LoVo (cell line): ENCODE measurements around the gene MCUR1.
"Not testable (repeated sequence)": the region's sequence is repeated elsewhere in the genome, so short reads cannot be mapped to it uniquely, and the experiment has no call there.

Experiments
- DNase-seq: peaks from one replicate; pipeline ENCODE4 v3.0.0-alpha.2; 2016; ENCODE audit warnings: low spot score

MCUR1 gene

DNA sequence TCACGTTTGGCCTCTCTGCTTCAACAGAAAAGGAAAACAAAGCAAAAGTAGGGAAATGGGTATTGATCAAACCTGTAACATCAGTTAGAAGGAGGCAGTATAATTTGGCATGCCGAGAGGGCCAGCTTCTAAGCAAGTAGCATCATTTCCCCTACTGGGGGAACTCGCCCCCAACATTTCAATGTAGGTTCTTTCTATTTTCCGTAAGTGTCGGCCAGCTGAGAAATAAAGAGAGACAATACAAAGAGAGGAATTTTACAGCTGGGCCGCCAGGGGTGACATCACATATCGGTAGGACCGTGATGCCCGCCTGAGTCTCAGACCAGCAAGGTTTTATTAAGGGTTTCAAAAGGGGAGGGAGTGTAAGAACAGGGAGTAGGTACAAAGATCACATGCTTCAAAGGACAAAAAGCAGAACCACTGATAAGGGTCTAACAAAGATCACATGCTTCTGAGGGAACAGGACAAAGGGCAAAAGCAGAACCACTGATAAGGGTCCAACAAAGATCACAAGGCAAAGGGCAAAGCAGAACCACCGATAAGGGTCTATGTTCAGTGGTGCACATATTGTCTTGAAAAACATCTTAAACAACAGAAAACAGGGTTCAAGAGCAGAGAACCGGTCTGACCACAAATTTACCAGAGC lies 14.4 kb upstream of the MCUR1 start:
- DNase-seq, result not testable (repeated sequence)

DNA sequence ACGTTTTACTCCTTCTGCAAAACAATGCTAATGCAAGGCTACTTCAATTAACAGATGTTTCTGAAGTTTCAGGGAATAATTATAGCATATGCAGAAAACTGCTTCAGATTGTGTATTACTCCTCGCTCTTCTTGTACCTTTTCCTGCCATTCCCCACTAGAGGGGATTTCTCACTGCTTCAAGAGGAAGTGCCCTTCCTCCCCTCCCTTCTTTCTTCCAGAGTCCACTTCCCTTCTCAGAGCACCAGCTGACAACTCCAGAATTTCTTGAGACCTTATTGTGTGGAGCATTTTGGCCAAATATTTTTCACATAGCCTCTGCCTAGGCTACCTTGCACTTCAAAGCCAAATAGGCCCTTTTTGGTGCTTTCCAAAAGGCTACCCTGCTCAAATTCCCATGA lies 12.7 kb upstream of the MCUR1 start:
- DNase-seq, result no peak

DNA sequence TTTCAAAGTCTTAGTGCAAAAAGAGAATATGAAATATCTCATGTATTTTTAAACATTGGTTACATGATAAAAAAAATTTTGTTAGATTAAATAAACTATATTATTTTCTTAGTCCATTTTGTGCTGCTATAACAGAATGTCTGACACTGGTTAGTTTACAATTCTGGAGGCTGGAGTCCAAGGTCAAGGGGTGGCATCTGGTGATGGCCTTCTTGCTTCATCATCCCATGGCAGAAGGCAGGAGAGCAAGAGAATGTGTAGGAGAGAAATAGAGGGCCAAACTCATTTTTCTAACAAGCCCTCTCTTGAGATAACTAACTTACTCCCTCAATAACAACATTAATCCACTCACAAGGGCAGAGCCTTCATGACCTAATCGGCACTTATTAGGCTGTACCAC lies 11.5 kb upstream of the MCUR1 start:
- DNase-seq, result no peak

DNA sequence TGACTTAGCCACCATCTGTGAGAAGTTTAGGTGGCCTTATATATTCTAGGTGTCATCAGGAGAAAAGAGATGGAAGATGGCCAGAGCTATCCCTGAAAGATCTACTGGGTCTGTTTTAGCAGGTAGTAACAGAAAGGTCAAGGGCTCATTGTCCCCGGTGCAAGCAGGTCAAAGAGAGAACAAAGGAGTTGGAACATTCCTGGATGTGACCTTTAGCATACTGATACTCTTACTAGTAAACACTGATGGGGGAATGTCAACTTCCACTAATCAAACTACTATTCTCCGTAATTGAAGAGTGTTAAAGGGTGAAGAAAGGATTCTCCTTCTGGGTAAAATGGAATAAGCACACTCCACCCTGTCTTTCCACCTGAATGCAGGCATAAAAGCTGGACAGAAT lies 4.0 kb upstream of the MCUR1 start:
- no peak for DNase-seq

DNA sequence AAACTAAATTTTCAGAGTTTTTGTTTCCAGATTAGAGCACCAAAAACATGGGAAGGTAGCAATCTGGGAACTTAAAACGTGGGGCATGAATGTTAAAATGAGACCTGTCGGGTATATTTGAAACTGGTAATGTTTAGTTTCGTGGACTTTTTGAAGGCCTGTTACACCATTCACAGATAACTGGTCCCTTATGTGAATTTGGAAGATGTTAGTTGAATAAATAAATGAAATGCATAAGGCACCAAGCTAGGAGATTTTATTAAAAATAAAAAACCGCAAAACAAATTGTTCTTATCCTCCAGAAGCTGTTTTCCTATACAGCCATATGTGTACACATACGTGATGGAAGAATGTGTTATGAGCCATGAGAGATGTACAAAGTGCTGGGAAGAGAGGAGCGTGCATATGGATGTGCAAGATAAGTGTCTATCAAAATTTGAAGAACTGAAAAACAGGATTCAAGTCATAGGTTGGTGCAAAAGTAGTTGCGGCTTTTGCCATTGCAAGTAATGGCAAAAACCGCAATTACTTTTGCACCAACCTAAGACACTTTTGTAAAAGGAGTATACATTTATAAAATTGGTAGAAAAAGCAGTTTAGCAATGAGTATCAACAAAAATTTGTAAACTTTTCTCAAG lies 700 bp upstream of the MCUR1 start:
- DNase-seq, result no peak

DNA sequence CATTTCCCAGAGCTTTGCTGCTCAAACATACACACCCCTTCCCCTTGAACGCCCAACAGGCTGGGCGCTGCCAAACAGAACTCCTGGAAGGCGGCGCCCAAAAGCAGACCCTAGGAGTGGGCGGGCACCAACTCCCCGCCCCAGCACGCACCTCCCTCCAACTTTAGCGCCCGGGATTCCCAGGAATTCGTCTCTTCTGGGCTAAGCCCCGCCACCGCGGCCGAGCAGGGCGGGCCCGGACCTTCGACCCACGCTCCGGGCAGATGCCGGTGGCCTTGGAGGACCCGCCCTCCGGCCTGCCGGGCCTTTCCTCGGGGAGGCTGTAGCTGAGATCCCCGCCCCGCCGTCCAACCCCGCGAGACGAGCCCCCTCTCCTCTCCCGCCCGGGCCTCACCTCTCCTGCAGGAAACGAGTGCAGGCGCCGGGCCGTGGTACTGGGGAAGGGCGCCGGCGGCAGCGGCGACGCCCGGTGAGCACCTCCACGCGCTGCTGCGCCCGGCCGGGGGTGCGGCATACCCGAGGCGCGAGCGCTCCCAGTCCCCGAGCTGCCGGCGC lies 659 bp downstream of the MCUR1 start:
- DNase-seq, result peak; percentile 59

GRCh38 chr6:13813026-13813425 lies 1.3 kb downstream of the MCUR1 start:
- DNase-seq, result no peak

DNA sequence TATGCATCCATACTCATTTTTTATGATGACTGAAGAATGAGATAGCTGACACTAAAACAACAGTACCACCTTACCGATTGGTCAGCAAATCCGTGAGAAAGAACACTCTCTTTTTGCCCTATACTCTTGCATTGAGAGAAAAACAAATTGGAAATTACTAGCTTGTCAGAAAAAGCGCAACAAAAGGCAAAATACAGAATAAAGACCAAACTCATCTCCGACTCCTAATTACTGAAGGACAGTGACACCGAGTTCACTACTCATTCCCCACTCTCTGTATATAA lies 2.1 kb downstream of the MCUR1 start:
- DNase-seq, result no peak

GRCh38 chr6:13811627-13812358 lies 2.6 kb downstream of the MCUR1 start:
- no peak for DNase-seq

DNA sequence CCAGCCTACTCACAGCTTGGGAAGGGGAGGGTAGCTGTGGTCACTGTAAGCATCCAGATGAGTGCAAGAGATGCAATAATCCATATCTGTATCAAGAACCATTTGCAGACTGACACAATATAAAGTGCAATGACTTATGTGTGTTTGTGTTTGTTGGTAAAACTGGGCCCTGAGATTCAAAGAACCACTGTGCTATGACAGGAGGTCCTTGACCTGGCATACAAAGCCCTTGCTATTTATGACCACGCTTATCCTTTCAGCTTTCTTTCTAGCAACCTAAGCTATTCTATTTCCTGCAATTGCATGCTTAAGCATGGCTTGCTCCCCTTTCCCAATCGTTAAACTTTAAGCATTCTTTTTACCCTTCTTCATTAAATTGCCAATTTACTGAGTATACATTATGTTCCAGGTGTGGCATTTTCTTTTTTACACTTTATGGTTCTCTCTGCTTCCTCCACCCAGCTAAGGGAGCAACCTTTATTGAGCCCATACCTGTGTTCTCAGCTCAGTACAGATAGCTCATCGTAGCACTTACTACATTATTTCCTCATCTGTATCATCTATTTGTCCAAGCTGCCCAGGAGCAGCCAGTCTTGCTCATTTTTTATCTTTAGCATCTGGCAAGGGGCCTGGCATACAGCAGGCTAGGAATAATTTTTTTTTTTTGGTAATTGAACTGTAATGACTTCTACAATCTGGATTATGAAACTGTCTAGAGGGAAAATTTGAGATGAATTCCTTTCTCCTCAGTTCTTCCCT lies 3.5 kb downstream of the MCUR1 start:
- no peak for DNase-seq

GRCh38 chr6:13808801-13809200 lies 5.6 kb downstream of the MCUR1 start:
- DNase-seq, result no peak

DNA sequence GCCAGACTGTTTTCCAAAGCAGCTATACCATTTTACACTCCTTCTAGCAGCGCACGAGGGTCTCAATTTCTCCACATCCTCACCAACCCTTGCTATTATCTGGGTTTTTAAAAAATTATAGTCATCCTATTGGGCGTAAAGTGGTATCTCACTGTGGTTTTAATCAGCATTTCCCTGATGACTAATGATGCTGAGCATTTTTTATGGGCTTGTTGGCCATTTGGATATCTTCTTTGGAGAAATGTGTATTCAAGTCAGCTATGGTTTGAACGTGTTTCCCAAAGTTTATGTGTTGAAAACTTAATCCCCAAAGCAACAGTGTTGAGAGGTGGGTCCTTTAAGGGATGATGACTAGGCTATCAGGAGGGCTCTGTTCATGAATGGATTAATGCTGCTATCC lies 6.7 kb downstream of the MCUR1 start:
- no peak for DNase-seq

GRCh38 chr6:13803581-13803980 lies 10.8 kb downstream of the MCUR1 start:
- DNase-seq, result no peak

DNA sequence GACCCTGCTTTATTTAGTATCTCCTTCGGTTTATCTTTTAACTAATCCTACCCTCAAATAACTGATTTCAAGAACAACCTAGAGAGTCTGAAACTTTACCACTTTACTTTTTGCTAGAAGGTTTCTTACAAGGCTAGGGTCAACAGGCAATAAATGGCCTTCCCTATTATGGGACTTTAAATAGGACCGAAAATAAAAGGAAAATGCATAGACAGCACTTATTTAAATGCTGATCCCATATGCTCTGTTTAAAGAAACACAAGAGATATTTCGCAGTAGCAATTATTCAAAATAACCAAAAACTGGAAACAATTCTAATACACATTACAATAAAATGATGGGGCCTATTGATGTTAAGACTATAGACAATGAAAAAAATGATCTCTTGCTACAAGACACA lies 13.7 kb downstream of the MCUR1 start:
- DNase-seq, result no peak

DNA sequence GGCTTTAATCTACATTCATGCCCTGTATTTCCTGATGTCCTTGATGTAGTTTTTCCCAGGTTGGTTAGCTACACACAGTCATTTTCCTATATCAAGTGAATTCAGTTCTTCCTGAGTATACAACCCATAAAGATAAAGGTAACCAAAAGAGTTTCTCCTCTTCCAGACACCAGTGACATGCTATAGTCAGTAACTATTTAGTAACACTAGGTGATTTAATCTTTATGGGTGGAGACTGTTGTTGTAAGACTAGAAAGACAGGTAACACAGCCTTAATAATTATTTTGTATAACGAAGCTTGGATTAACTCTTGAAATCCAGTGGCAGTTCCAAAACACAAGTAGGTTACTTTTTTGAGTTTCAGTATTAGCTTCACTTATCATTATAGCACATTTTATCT lies 17.6 kb downstream of the MCUR1 start:
- DNase-seq, result no peak

DNA sequence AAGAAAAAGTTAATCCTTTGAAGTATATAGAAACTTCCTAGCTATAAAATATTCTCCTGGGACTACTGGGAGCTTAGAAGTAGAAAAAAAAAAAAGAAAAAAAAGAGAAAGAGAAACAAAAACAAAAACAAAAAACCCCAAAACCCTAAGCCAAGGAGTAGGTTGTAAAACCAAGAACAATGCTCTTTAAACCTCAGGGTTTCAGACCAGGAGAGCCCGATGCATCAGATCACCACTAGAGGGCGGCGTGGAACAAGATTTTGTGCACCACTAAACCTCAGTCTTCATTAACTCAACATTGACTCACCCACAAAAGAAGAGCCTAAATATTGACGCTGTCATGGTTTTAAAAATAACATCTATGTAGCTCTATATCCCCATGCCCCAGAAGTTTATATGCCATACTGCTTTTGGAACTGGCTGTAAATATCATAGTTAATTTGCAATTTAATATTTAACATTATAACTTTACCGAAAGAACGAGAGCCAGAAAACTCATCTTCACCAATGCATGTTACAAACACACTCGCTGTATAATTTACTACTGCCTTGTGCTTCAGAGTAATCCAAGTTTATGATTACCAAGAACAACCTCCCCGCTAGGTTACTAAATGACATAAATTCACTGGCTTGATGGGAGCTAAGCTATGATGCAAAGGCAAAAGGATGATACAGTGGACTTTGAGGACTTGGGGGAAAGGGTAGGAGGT lies 19.2 kb downstream of the MCUR1 start:
- peak; percentile 73 for DNase-seq

DNA sequence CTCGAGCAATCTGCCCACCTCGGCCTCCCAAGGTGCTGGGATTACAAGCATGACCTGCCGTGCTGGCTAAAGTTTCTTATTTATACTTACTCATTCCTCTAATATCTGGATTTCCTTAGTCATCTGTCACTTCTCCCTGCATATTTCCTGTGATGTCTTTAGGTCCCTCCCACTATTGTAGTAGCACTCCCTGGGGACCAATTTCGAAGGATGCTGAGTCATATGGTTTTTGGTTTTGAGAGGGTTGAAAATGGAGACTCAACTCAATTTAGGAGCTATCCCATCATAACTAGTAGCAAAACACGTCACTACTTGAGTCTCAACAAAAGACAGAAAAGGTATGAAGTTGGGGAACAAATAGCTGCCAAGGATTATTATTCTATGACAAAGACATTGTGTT lies 20.2 kb downstream of the MCUR1 start:
- DNase-seq, result no peak

GRCh38 chr6:13789746-13790145 lies 24.6 kb downstream of the MCUR1 start:
- DNase-seq, result no peak

- DNase-seq, result no peak
Observed at GRCh38 chr6:13788820-13789219, 25.5 kb downstream of the MCUR1 start.

DNA sequence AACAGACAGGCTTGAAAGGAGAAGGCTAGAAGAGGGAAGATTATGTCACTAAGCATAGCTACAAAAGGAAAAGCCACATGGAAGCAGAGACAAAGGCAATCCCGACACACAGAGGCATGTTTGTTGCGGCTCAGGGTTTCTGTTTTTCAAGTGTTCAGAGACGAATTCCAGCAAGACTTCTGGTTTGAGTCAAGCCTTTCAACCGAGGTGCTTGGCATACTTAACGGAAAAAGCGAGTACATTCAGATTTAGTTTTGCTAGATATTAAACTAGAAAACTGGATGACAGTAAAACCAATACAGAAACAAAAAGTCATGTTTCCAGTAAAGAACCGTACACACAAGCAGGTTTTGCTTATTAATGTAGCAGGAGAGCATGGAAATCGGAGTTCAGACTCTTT lies 27.2 kb downstream of the MCUR1 start:
- DNase-seq, result no peak

- DNase-seq, result not testable (repeated sequence)
Observed at GRCh38 chr6:13780162-13780561, 34.2 kb downstream of the MCUR1 start.

GRCh38 chr6:13778028-13778427 lies 36.3 kb downstream of the MCUR1 start:
- no peak for DNase-seq
